HUES48 (cell line): ENCODE measurements around the gene HSF2BP.
"Not testable (repeated sequence)": the region's sequence is repeated elsewhere in the genome, so short reads cannot be mapped to it uniquely, and the experiment has no call there.

Experiments used
- H3K27ac ChIP-seq: one replicate; pipeline ENCODE4 v1.7.0; 2013; ENCODE audit warnings: low read depth, low read length, inconsistent platforms
- H3K27me3 ChIP-seq: 2 replicates; pipeline ENCODE4 v1.6.1; 2013; ENCODE audit warnings: mild to moderate bottlenecking, low read length; ENCODE audit not compliant: control insufficient read depth, insufficient read depth
- H3K36me3 ChIP-seq: 2 replicates; pipeline ENCODE4 v1.6.1; 2013; ENCODE audit warnings: low read length; ENCODE audit not compliant: control insufficient read depth, insufficient read depth
- H3K4me1 ChIP-seq: 2 replicates; pipeline ENCODE4 v1.6.1; 2013; ENCODE audit warnings: mild to moderate bottlenecking, low read length; ENCODE audit not compliant: control insufficient read depth, insufficient read depth
- H3K4me3 ChIP-seq: 2 replicates; pipeline ENCODE4 v1.5.1; 2013; ENCODE audit warnings: mild to moderate bottlenecking, low read depth, low read length
- H3K9ac ChIP-seq: 2 replicates; pipeline ENCODE4 v1.6.1; 2013; ENCODE audit warnings: mild to moderate bottlenecking, low read depth, low read length, moderate library complexity
- H3K9me3 ChIP-seq: 2 replicates; pipeline ENCODE4 v1.6.1; 2013; ENCODE audit warnings: low read length; ENCODE audit not compliant: control insufficient read depth, insufficient read depth

Gene HSF2BP

DNA sequence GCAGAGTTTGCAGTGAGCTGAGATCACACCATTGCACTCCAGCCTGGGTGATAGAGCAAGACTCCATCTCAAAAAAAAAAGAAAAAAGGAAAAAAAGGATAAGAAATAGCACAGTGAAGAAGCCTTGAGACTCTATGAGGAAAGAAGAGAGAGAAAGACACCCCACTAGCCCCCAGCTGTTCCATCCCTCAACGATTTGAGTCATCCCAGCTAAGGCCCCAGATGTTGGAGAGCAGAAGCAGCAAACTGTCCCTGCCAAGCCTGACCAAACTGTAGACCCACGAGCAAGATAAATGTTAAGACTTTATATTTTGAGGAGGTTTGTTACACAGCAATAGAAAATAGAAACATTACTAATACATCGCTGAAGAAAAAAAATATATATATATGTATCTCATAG, 42.4 kb downstream of the HSF2BP start:
- not testable (repeated sequence) for H3K9ac ChIP-seq, H3K27me3 ChIP-seq, H3K27ac ChIP-seq

DNA sequence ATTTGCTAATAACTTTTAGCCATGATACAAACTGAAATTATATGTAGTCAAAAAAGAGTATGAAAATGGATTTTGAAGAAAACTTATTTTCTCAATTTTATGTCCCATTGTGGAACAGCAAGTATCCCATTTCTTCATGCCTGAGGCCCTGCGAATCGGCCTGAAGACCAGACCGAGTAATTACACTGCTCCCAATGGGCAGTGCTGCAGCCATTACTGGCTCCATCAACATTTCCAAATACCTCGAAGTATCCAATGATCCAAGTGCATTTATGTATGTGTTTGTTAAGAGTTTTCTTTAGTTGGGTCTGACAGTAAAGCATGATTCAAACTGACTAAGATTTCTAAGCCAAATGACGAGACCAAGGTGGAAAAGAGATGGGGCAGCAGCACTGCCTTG, 44.4 kb downstream of the HSF2BP start:
- peaks cover 4% of the 10 kb centered on the region; the same call in 1 of the 2 replicates for H3K9me3 ChIP-seq
- H3K36me3 ChIP-seq: no peaks in the 10 kb centered on the region
- no peaks in the 10 kb centered on the region for H3K27me3 ChIP-seq
- H3K27ac ChIP-seq: no peak overlapping the region
- H3K4me1 ChIP-seq: no peaks in the 10 kb centered on the region
- H3K9ac ChIP-seq: no peak overlapping the region
- no peak overlapping the region for H3K4me3 ChIP-seq

More for the DNA sequence above, 42.4 kb downstream of the HSF2BP start:
- not testable (repeated sequence) for H3K4me3 ChIP-seq, H3K4me1 ChIP-seq, H3K36me3 ChIP-seq
- H3K9me3 ChIP-seq: peaks cover 13% of the 10 kb centered on the region; the same call in 1 of the 2 replicates

DNA sequence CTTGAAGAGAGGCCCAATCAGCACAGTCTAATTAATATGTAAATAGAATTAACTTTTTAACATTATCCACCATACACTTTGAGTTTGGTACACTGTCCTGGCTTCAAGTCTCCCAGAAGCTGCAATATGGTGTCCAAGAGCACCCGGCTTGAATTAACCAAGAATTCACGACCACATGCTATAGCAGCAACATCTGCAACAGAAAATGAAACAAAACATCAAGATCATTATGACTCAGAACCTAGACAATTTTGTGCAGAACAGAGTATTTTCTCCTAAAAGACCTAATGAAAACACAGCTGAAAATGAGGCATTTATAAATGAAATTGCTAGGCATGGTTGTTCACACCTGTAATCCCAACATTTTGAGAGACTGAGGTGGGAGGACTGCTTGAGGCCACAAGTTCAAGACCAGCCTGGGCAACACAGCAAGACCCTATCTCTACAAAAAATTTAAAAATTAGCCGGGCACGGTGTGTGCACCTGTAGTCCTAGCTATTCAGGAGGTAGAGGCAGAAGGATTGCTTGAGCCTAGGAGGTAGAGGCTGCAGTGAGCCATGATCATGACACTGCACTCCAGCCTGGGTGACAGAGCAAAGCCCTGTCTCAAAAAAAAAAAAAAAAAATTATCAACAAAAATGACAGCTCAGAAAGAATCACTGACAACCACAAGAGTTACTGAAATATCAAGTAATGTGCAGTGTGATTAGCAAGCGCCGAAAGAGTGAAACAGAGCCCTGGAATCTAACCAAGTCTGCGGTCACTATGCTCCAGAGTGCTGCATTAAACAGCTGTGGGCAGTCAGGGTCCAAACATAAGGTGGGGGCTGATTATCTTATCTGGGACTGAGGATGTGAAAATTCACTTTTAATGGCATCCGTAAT, 45.3 kb downstream of the HSF2BP start:
- Histone ChIP-seq H3K9ac (no peak overlapping the region), H3K4me1 (no peaks in the 10 kb centered on the region), H3K36me3 (no peaks in the 10 kb centered on the region), H3K27ac (no peak overlapping the region), H3K27me3 (no peaks in the 10 kb centered on the region), H3K9me3 (no peaks in the 10 kb centered on the region), H3K4me3 (no peak overlapping the region)

DNA sequence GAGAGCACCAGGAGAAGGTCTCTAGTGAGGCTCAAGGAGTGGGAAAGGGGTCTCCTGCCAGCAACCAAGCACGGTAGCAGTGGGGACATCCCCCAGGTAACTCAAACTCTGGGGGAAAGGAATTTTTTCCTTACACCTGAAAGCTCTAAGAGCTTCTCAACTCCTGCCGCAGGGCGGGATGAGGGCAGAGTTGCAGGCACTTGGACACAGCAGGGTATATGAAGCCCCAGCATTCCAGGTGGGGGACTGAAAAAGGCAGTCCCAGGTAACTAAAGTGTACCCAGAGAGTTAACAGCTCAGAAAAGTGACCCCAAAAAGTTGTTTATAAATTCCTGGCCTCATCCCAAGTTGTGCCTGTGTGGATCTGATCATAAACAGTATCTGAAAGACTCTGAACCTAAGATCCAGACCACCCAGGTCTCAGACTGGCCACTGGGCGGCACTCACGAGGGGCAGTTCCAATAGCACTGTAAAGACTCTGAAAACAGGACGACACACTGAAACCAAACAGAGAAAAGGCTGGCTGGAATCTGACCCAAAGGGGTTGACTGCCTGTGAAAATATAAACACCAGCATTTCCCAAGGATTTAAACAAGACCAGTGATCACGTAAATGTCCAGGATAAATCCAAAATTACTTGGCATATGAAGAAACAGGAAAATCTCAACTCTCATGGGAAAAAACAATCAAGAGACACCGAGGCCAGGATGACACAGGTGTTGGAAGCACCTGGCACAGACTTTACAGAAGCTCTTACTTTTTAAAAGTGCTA, 47.5 kb downstream of the HSF2BP start:
- Histone ChIP-seq H3K9me3 (no peaks in the 10 kb centered on the region), H3K27ac (no peak overlapping the region), H3K9ac (no peak overlapping the region), H3K4me1 (no peaks in the 10 kb centered on the region), H3K4me3 (no peak overlapping the region), H3K27me3 (no peaks in the 10 kb centered on the region), H3K36me3 (no peaks in the 10 kb centered on the region)

DNA sequence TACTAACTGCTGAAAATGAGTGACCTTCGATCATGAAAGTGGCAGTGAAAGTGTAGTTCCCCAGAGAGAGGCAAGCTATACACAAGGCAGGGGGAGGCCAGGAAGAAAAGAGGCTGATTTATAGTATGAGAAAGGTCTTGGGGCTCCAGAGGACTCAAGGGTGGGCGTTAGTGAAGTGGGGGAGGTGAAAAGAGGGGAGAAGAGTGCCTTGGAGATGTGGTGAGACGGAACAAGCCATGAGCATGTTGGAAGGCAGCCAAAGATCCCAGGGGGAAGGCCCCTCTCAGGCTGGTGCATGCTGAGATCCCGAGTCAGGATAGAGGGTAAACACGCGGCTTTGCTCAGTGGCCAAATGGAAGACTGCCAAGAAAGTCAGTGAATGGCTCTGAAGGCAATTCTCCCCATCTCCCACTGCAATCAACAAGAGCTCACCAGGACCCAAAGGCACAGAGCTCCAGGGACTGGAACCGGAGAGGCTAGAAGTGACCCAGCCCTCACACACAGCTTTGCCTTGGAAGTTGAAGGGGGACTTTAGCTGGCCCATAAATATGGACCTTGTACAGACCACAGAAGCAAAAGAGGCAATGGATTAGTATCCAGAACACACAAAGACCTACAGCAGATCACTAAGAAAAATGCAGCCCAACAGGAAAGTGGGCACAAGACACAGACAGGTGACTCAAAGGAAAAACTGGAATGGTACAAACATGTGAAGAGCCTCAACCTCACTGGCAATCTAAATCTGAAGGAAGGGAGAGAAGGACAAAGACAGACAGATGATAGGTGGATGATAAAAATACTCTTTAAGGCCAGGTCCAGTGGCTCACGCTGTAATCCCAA, 49.6 kb downstream of the HSF2BP start:
- Histone ChIP-seq H3K9ac (no peak overlapping the region), H3K27ac (no peak overlapping the region), H3K27me3 (no peaks in the 10 kb centered on the region)

DNA sequence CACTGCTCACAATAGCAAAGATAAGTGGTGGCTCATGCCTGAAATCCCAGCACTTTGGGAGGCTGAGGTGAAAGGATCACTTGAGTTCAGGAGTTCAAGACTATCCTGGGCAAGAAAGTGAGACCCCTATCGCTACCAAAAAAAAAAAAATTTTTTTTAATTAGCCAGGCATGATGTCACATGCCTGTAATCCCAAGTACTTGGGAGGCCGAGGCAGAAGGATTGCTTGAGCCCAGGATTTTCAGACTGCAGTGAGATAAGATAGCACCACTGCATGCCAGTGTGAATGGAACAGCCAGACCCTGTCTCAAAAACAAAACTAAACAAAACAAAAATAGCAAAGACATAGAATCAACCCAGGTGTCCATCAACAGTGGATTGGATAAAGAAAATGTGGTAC, 50.6 kb downstream of the HSF2BP start:
- no peaks in the 10 kb centered on the region for H3K27me3 ChIP-seq
- H3K9ac ChIP-seq: no peak overlapping the region
- no peak overlapping the region for H3K4me3 ChIP-seq
- no peaks in the 10 kb centered on the region for H3K36me3 ChIP-seq
- H3K9me3 ChIP-seq: no peaks in the 10 kb centered on the region
- H3K4me1 ChIP-seq: no peaks in the 10 kb centered on the region
- H3K27ac ChIP-seq: no peak overlapping the region

More for the DNA sequence above, 49.6 kb downstream of the HSF2BP start:
- Histone ChIP-seq H3K4me1 (no peaks in the 10 kb centered on the region), H3K4me3 (no peak overlapping the region), H3K9me3 (no peaks in the 10 kb centered on the region), H3K36me3 (no peaks in the 10 kb centered on the region)

DNA sequence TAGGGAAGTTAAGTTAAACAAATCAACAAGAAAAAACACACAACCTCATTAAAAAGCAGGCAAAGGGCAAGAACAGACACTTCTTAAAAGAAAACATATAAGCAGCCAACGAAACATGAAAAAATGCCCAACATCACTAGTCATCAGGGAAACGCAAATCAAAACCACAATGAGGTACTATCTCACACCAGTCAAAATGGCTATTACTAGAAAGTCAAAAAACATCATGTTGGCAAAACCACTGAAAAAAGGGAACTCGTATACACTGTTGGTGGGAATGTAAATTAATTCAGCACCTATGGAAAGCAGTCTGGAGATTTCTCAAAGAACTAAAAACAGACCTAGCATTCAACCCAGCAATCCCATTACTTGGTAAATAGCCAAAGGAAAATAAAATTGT, 51.1 kb downstream of the HSF2BP start:
- Histone ChIP-seq H3K36me3 (no peaks in the 10 kb centered on the region), H3K9ac (no peak overlapping the region), H3K27me3 (no peaks in the 10 kb centered on the region), H3K4me1 (no peaks in the 10 kb centered on the region), H3K27ac (no peak overlapping the region), H3K4me3 (no peak overlapping the region), H3K9me3 (no peaks in the 10 kb centered on the region)

DNA sequence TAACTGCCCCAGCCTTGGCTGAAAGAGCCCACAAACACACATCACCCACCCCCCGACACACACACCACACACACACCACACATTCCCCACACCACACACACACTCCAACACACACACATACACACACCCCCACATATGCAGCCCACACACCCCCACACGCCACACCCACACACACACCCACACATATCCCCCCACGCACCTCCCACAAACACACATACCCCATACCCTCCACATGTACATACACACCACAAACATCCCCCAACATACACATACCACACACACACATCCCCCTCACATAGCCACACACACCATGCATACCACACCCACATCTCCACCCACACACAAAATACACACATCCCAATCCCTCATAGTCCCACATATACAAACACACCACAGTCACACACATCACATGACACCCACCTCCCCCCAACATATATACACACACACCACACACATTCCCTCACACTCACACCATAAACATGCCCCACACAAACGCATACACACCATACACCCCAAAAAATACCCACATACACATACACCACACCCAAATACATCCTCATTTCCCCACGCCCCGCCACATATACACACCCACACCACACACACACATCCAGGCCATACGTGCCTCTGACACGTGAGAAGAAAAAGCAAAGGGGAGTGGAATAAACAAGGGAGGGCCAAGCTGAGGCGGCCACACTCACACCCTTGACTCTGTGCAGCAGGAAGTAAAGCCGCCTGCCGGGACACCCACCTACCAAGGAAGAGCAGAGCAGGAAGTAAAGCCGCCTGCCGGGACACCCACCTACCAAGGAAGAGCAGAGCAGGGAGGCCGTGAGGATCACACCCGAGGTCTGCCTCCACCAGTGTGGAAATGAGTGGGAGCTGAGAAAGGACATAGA, 53.7 kb downstream of the HSF2BP start:
- Histone ChIP-seq H3K27me3 (no peaks in the 10 kb centered on the region), H3K36me3 (no peaks in the 10 kb centered on the region), H3K27ac (no peak overlapping the region), H3K4me1 (no peaks in the 10 kb centered on the region), H3K9ac (no peak overlapping the region), H3K9me3 (no peaks in the 10 kb centered on the region), H3K4me3 (no peak overlapping the region)

DNA sequence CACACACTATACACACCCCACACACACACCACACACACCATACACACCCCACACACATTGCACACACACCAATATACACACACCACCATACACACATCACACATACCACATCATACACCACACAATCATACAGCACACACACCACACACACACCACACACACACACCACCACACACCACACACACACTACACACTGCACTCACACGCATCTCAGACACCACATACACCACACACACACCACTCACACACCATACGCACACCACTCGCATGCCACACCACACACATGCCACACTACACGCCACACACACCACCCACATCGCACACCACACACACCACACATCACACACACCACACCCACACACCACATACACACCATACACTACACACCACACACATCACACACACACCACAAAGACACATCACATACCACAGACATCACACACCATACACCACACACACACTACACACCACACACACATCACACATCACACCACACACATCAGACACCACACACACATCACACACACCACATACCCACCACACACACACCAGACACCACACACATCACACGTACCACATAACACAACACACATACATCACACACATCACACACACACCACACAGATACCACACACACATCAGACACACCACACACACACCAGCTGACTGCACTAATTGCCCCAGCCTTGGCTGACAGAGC, 54.6 kb downstream of the HSF2BP start:
- Histone ChIP-seq H3K27me3 (no peaks in the 10 kb centered on the region), H3K36me3 (no peaks in the 10 kb centered on the region), H3K9me3 (no peaks in the 10 kb centered on the region), H3K9ac (no peak overlapping the region), H3K4me1 (no peaks in the 10 kb centered on the region), H3K27ac (no peak overlapping the region), H3K4me3 (no peak overlapping the region)
